GM12873 (cell line): ENCODE measurements around the gene PIK3CD.

ENCODE experiments used
- CTCF ChIP-seq: IDR thresholded peaks from 2 replicates; pipeline ENCODE4 v1.5.1; 2012; ENCODE audit warnings: low read depth, mild to moderate bottlenecking, moderate library complexity, low read length, control low read depth; ENCODE audit not compliant: insufficient read depth; ENCODE audit errors: missing control alignments

The PIK3CD gene

DNA sequence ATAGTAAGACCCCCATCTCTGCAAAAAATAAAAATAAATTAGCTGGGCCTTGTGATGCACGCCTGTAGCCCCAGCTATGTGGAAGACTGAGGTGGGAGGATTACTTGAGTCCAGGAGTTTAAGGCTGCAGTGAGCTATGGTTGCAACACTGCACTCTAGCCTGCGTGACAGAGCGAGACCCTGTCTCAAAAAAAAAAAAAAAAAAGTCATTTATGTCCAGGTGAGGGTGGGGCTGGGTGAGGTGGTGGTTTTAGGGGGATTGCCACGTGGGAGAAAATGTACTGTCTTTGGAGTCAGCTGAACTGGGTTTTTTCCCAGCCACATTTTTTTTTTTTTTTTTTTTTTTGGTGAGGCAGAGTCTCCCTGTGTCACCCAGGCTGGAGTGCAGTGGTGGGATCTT is 6.7 kb downstream of the PIK3CD start:
- no peak for TF ChIP-seq CTCF

DNA sequence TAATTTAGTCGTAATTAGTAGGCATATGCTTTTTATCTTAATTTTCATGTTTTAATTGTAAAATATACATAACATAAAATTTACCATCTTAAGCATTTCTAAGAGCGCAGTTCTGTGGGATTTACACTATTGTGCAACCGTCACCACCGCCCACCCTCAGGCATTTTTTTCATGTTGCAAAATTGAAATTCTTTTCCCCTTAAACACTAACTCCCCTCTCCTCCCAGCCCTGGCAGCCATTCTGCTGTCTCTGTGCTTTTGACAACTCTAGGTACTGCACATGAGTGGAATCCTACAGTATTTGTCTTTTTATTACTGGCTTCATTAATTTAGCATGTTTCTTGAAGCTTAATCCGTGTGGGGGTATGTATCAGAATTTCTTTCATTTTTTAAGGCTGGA is 7.8 kb downstream of the PIK3CD start:
- no peak for TF ChIP-seq CTCF

DNA sequence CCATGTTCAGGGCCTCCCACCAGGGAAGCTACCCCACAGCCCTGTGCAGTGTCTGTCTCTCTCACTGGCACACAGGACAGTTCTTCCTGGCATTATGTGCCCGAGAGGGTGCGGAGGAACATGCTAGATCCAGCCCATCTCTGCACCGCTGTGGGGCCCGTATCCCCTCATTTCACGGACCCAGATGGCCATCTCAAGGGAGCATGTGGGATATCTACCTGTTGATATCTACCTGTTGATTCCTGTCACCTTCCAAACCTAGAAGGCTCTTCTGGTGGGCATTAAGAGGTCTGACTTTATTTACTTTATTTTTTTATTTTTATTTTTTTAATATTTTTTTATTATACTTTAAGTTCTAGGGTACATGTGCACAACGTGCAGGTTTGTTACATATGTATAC is 11.7 kb downstream of the PIK3CD start:
- TF ChIP-seq CTCF = no peak

- no peak for TF ChIP-seq CTCF
Observed at GRCh38 chr1:9665193-9665592, 13.7 kb downstream of the PIK3CD start.

DNA sequence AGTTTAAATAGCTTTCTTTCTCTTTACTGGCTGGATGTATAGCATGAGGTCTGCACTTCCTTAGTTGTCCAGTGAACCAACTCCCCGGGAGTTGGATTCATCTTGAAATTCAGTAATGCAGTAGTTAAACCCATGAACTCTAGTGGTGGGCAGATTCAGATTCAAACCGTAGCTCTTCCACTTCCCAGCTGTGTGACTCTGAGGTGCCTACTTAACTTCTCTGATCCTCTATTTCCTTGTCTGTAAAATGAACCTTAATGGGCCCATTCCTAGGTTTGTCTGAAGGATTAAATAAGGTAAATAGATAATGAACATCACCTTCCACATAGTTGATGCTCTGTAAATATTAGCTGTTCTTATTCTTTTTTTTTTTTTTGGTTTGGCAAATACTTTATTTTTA is 16.5 kb downstream of the PIK3CD start:
- TF ChIP-seq CTCF = no peak

DNA sequence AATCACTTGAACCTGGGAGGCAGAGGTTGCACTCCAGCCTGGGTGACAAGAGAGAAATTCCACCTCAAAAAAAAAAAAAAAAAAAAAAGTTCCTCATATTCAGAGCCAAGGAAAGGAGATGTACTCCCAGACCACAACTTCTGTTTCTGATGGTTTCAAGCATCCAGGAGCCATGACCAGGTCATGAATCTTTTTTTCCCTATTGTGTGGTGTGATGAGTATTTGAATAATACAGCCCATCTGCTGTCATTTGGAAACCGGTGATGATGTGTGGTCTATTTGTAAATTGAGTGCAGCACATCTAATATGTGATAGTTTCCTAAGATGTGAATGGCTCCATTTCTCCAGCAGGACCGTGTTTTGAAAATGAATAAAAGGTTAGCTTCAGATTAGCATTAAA is 18.6 kb downstream of the PIK3CD start:
- TF ChIP-seq CTCF = no peak

GRCh38 chr1:9671377-9672140 is 20.0 kb downstream of the PIK3CD start:
- TF ChIP-seq CTCF = no peak

GRCh38 chr1:9672444-9672843 is 20.9 kb downstream of the PIK3CD start:
- no peak for TF ChIP-seq CTCF
